DND-41 (cell line): ENCODE data around the gene RAD52.
"Not testable (repeated sequence)": the region's sequence is repeated elsewhere in the genome, so short reads cannot be mapped to it uniquely, and the experiment has no call there.

Experiments
- ATAC-seq: fragments of 200-7000 bp; cut with Tn5 transposase; 3 replicates; pipeline ENCODE4 v1.9.1; 2021; ENCODE audit warnings: low read depth; ENCODE audit not compliant: insufficient read depth
- DNase-seq: peaks from one replicate; pipeline ENCODE4 v3.0.0-alpha.2; 2020
- H2AFZ ChIP-seq: 2 replicates; pipeline ENCODE4 v1.6.0; 2012; ENCODE audit warnings: low read depth, low read length
- H3K27ac ChIP-seq: 2 replicates; pipeline ENCODE4 v1.5.1; 2012; ENCODE audit warnings: low read length, inconsistent platforms
- H3K27me3 ChIP-seq: fragments of 200-600 bp; sonication (generic); 2 replicates; pipeline ENCODE4 v1.6.0; 2012; ENCODE audit warnings: low read length, mild to moderate bottlenecking, inconsistent platforms; ENCODE audit not compliant: insufficient read depth, poor library complexity
- H3K36me3 ChIP-seq: 2 replicates; pipeline ENCODE4 v1.5.1; 2012; ENCODE audit warnings: low read length, inconsistent platforms; ENCODE audit not compliant: insufficient read depth
- H3K4me1 ChIP-seq: 2 replicates; pipeline ENCODE4 v1.5.1; 2012; ENCODE audit warnings: mild to moderate bottlenecking, low read length; ENCODE audit not compliant: insufficient read depth
- H3K4me2 ChIP-seq: 2 replicates; pipeline ENCODE4 v1.6.0; 2012; ENCODE audit warnings: mild to moderate bottlenecking, moderate library complexity, low read length, inconsistent platforms; ENCODE audit not compliant: insufficient read depth
- H3K4me3 ChIP-seq, 2 experiments: fragments of 200-600 bp in 1 of 2; shearing (Covaris generic) in 1 of 2; 2 replicates each; pipeline ENCODE4 v1.5.1; 2012 to 2016; ENCODE audit warnings: inconsistent platforms in 2 of 2, low read length in 2 of 2, mild to moderate bottlenecking in 2 of 2, low read depth in 1 of 2, moderate library complexity in 1 of 2
- H3K79me2 ChIP-seq: 2 replicates; pipeline ENCODE4 v1.6.0; 2012; ENCODE audit warnings: low read length, inconsistent platforms; ENCODE audit not compliant: insufficient read depth
- H3K9ac ChIP-seq: 2 replicates; pipeline ENCODE4 v1.6.0; 2012; ENCODE audit warnings: low read depth, mild to moderate bottlenecking, inconsistent platforms, low read length, moderate library complexity
- H3K9me3 ChIP-seq: 2 replicates; pipeline ENCODE4 v1.5.1; 2012; ENCODE audit warnings: low read length, moderate library complexity, mild to moderate bottlenecking, inconsistent platforms; ENCODE audit not compliant: insufficient read depth, severe bottlenecking
- H4K20me1 ChIP-seq: 2 replicates; pipeline ENCODE4 v1.6.0; 2012; ENCODE audit warnings: low read length; ENCODE audit not compliant: insufficient read depth
- EZH2 ChIP-seq: IDR thresholded peaks from 3 replicates; pipeline ENCODE4 v1.6.1; 2012; ENCODE audit warnings: borderline replicate concordance, low read depth, mild to moderate bottlenecking, moderate library complexity, low read length, inconsistent platforms; ENCODE audit not compliant: severe bottlenecking
- TF ChIP-seq, protein P1 (sequence below): IDR thresholded peaks from 2 replicates; pipeline ENCODE4 v1.5.1; 2012; ENCODE audit warnings: borderline replicate concordance, low read length, moderate library complexity, mild to moderate bottlenecking; ENCODE audit not compliant: poor library complexity, severe bottlenecking; ENCODE audit errors: extremely low read depth

RAD52 gene

DNA sequence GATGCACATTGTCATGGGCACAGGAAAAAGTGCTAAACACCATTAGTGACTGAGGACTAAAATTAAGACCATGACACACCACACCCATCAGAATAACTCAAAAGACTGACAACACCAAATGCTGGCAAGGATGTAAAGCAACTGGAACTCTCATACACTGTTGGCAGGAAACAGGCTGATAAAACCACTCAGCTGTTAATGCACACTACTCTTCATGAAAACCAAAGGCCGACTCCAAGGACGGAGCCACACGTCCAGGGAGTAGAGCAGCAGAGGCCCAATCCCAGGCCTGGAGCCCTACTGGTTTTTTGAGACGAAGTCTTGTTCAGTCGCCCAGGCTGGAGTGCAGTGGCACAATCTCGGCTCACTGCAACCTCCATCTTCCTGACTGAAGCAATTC is 6.4 kb downstream of the RAD52 start:
- no peak overlapping the region for H3K9ac ChIP-seq
- TF ChIP-seq, protein P1, sequence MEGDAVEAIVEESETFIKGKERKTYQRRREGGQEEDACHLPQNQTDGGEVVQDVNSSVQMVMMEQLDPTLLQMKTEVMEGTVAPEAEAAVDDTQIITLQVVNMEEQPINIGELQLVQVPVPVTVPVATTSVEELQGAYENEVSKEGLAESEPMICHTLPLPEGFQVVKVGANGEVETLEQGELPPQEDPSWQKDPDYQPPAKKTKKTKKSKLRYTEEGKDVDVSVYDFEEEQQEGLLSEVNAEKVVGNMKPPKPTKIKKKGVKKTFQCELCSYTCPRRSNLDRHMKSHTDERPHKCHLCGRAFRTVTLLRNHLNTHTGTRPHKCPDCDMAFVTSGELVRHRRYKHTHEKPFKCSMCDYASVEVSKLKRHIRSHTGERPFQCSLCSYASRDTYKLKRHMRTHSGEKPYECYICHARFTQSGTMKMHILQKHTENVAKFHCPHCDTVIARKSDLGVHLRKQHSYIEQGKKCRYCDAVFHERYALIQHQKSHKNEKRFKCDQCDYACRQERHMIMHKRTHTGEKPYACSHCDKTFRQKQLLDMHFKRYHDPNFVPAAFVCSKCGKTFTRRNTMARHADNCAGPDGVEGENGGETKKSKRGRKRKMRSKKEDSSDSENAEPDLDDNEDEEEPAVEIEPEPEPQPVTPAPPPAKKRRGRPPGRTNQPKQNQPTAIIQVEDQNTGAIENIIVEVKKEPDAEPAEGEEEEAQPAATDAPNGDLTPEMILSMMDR: no peak
- no peak for TF ChIP-seq EZH2
- H3K27ac ChIP-seq: no peak overlapping the region
- no peak overlapping the region for H3K4me3 ChIP-seq
- no peak for ATAC-seq
- peaks cover 13% of the 10 kb centered on the region for H3K4me1 ChIP-seq
- H3K27me3 ChIP-seq: no peaks in the 10 kb centered on the region
- DNase-seq: no peak
- peaks cover 94% of the 10 kb centered on the region for H3K79me2 ChIP-seq
- peaks cover 40% of the 10 kb centered on the region for H3K36me3 ChIP-seq
- H3K9me3 ChIP-seq: no peaks in the 10 kb centered on the region
- peaks cover 4% of the 10 kb centered on the region; the same call in 1 of the 2 replicates for H4K20me1 ChIP-seq
- H2AFZ ChIP-seq: no peak overlapping the region
- H3K4me2 ChIP-seq: no peak overlapping the region

DNA sequence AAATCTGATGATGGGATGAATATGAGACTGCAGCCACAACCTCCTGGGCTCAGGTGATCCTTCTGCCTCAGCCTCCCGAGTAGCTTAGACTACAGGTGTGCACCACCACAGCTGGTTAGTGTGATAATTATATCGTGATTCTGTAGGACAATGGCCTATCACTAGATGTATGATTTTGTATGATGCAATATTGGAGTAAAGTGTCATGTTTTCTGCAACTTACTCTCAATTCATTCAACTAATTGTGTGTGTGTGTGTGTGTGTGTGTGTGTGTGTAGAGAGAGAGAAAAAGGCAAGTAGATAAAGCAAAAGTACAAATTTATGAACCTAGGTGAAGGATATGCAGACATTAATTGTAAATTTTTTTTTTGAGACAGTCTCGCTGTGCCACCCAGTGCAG is 10.7 kb downstream of the RAD52 start:
- ATAC-seq: no peak
- H3K36me3 ChIP-seq: peaks cover 41% of the 10 kb centered on the region
- no peaks in the 10 kb centered on the region for H3K27me3 ChIP-seq
- H3K4me3 ChIP-seq: no peak overlapping the region
- no peak overlapping the region for H3K4me2 ChIP-seq
- no peak overlapping the region for H3K9ac ChIP-seq
- H3K79me2 ChIP-seq: peaks cover 81% of the 10 kb centered on the region
- peaks cover 4% of the 10 kb centered on the region; the same call in 1 of the 2 replicates for H4K20me1 ChIP-seq
- TF ChIP-seq, protein P1: no peak
- TF ChIP-seq EZH2: no peak
- no peaks in the 10 kb centered on the region for H3K9me3 ChIP-seq
- H3K4me1 ChIP-seq: no peaks in the 10 kb centered on the region
- DNase-seq: no peak
- no peak overlapping the region for H3K27ac ChIP-seq
- no peak overlapping the region for H2AFZ ChIP-seq

DNA sequence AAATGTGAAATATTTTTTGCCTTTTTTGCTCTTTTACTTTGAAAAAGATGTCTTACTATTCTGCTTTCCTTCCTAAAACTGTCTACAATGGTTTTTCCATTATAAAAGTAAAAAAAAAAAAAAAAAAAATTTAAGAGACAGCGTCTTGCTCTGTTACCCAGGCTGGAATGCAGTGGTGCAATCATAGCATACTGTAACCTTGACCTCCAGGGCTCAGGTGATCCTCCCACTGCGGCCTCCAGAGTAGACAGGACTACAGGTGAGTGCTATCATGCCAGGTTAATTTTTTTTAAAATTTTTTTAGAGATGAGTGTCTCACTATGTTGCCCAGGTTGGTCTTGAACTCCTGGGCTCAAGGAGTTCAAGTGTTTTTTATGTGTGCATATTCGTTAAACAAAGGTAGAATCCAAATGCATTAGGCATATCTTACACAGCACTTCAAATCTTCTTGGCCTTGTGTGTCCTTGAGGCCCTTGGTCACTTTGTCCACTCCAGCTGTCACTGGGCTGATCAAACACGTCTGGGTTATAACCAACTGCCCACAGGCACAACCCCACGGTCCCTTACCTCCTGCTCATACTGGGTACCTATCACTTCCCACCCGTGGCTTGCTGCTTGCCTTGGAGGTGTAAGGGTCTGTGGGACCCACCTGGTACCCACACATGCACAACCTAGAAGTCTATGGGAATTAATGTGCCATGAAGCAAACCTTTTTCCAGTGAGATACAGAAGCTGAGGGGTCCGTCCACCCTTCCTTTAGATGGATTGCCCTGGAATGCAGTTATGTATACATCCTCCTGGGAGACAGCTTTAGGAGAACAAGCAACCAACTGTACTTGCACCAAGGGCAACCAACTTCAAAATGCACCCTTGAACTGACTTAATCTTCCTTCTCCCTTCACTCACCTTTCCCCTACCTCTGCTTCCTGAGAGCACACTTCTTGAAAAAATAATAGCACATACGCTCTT is 12.8 kb downstream of the RAD52 start:
- peaks cover 69% of the 10 kb centered on the region for H3K79me2 ChIP-seq
- H3K4me3 ChIP-seq: no peak overlapping the region
- H3K9me3 ChIP-seq: no peaks in the 10 kb centered on the region
- no peaks in the 10 kb centered on the region for H3K4me1 ChIP-seq
- TF ChIP-seq, protein P1: no peak
- no peak for TF ChIP-seq EZH2
- H3K4me2 ChIP-seq: no peak overlapping the region
- H3K36me3 ChIP-seq: peaks cover 30% of the 10 kb centered on the region
- DNase-seq: no peak
- no peak overlapping the region for H3K27ac ChIP-seq
- no peak overlapping the region for H3K9ac ChIP-seq
- no peak for ATAC-seq
- H2AFZ ChIP-seq: no peak overlapping the region
- no peaks in the 10 kb centered on the region for H4K20me1 ChIP-seq
- H3K27me3 ChIP-seq: no peaks in the 10 kb centered on the region

DNA sequence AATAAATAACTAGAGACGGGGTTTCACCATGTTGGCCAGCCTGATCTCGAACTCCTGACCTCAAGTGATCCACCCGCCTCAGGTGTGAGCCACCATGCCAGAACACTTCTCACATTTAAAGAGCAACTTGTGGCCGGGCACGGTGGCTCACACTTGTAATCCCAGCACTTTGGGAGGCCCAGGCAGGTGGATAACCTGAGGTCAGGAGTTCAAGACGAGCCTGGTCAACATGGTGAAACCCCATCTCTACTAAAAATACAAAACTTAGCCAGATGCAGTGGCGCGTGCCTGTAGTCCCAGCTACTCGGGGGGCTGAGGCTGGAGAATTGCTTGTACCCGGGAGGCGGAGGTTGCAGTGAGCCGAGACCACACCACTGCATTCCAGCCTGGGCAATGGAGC is 13.6 kb downstream of the RAD52 start:
- Histone ChIP-seq H3K79me2 (peaks cover 66% of the 10 kb centered on the region), H3K36me3 (peaks cover 36% of the 10 kb centered on the region)
- H3K27ac ChIP-seq, H3K4me2 ChIP-seq, H3K4me1 ChIP-seq, H2AFZ ChIP-seq, H4K20me1 ChIP-seq, H3K27me3 ChIP-seq, DNase-seq, ATAC-seq, H3K9ac ChIP-seq, H3K4me3 ChIP-seq, H3K9me3 ChIP-seq: not testable (repeated sequence)
